Measurements from ENCODE around the gene CEP85L.

Gene CEP85L

GRCh38 chr6:118651282-118652050 lies at the start of gene CEP85L:
Gene CEP85L (minus strand): TSS chr6:118651591. CDS start chr6:118651269, 322 bp downstream.
- DNase-seq (peak; percentile 94), ATAC-seq (peak; percentile 95)

- DNase-seq (no peak), ATAC-seq (no peak)
Observed at GRCh38 chr6:118700531-118700930, 49.1 kb upstream of the CEP85L start.

GRCh38 chr6:118697554-118697953 lies 46.2 kb upstream of the CEP85L start:
- ATAC-seq (no peak), DNase-seq (no peak)

- no peak for DNase-seq
- no peak for ATAC-seq
Observed at GRCh38 chr6:118696271-118696670, 44.9 kb upstream of the CEP85L start.

DNA sequence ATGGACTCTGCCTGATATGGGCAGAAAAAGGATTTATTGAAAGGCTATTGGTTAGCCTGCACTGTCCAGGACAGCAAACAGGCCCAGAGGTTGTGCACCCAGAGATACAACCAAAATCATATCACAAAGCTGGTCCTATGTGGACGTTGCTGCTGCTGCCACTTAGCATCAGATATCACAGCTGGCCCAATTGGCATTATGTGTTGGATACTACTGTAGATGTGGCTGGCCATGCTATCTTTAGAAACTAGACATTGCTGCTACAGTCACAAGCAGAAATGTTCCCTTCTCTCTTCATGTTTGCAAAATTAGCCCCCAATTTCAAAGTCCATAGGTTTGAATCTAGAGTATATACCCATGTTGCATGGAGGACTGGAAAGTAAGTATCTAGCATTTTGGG lies 42.2 kb upstream of the CEP85L start:
- ATAC-seq (no peak), DNase-seq (no peak)

DNA sequence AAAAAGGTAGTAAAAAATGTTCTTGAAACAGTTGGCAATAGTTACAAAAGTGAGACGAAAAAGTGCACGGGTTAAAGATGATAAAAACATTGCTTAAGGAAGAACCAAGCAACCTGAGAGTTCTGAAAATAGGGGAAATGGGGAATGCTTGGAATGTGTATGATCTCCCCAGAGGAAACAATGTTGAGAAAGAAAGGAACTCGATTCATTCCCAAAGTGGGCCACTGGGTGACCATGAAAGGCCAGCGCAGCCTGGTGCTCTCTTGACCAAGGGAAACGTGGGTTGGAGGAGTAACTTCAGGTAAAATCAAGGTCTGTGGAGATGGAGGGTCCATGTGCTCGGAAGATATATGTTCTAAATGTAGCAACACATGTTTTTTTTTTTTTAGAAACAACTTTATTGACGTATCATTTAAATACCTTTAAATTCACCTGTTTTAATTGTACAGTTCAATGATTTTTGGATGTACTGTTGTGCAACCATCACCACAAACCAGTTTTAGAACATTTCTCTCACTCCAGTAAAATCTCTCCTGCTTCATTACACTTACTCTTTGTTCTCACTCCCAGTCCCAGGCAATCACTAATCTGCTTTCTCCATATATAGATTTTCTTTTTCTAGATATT lies 34.5 kb upstream of the CEP85L start:
- ATAC-seq = no peak

DNA sequence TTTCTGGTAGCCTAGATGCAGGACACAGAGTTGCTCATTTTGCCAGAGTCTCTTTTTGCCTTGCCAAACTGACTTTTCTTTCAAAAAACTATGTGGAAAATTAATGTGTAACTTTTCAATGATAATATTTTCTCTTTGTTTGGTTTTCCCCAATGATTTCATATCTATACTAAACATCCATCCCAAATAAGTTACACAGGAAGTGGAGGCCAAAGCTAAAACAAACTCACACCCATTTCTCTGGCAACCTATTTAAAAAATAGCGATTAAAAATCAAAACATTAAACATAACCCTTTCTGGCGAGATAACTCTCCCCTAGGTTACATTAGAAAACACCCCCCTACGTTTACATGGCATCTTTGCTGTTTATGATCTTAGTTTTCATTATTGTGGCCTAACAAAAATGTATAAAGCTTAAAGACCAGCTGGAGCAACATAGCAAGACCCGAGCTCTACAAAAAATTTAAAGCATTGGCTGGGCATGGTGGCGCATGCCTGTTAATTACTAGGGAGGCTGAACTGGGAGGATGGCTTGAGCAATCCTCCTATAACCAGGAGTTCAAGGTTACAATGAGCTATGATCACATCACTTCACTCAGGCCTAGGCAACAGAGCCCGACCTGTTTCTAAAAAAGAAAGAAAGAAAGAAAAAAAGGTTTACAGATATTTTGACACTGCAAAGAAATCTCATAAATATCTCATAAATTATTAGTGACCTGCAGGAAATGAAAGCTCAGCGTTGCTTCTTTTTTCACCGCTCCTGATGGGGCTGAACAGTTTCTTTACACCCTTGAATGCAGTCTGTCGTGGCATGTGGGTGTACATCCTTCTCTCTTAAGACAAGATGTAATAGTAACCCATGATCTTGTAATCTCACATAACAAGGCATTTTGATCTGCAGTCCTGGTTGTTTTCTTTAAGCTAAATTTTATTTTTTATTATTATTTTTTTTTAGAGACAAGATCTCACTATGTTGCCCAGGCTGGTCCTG lies 32.8 kb upstream of the CEP85L start:
- no peak for ATAC-seq

More for the DNA sequence above, 34.5 kb upstream of the CEP85L start:
- no peak for DNase-seq

GRCh38 chr6:118680452-118681095 lies 29.2 kb upstream of the CEP85L start:
- ATAC-seq = peak; percentile 85

More for the DNA sequence above, 32.8 kb upstream of the CEP85L start:
- DNase-seq = no peak

GRCh38 chr6:118679327-118679901 lies 28.0 kb upstream of the CEP85L start:
- peak; percentile 59 for ATAC-seq
- no peak for DNase-seq

More at GRCh38 chr6:118680452-118681095, 29.2 kb upstream of the CEP85L start:
- DNase-seq = peak; percentile 27

- ATAC-seq = no peak
- DNase-seq = no peak
Observed at GRCh38 chr6:118678866-118679265, 27.5 kb upstream of the CEP85L start.

DNA sequence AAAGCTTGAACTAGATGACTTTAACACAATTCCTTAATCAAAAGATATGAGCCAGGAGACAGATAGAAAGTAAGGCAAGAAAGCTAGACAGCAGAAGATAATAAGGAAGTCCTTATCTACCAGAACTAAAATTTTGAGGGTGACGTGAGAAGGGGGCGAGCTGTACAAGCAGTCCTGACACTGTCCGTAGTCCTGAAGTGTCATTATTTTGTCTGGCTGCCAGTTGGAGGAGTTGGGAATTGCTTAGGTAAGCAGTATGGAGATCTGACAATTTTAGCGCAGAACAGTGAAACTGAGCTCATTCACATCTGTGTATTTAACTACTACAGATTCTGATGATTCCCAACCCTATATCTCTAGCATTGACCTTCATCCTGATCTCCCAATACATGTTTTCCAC lies 25.8 kb upstream of the CEP85L start:
- DNase-seq (no peak), ATAC-seq (no peak)

DNA sequence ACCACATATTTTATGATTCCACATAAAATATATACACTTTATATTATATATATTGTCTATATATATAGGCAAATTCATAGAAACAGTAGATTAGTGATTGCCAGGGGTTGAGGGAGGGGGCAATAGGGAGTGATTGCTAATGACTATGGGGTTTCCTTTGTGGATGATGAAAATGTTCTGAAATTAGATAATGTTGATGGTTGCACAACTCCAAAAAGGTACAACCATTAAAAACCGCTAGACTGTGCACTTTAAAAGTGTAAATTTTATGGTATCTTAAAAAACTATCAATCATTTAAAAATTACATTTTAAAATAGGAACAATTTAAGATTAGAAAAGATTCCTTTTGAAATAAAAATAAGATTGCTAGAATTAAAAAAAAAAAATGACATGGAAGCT lies 23.8 kb upstream of the CEP85L start:
- DNase-seq (no peak), ATAC-seq (no peak)

- no peak for ATAC-seq
- no peak for DNase-seq
Observed at GRCh38 chr6:118674772-118675171, 23.4 kb upstream of the CEP85L start.

DNA sequence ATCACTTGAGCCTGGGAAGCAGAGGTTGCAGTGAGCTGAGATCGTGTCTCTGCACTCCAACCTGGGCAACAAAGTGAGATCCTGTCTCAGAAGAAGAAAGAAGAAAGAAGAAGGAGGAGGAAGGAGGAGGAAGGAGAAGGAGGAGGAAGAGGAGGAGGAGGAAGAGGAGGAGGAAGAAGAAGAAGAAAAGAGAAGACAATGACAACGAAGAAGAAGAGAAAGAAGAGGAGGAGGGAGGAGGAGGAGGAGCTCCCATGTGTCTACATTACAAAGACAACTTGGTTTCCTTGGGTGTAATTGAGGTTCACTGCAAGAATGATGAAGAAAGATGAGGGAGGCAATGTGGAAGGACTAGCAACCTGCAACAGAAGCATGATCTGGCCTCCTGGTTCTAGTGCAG lies 21.3 kb upstream of the CEP85L start:
- ATAC-seq = no peak
- DNase-seq = no peak

DNA sequence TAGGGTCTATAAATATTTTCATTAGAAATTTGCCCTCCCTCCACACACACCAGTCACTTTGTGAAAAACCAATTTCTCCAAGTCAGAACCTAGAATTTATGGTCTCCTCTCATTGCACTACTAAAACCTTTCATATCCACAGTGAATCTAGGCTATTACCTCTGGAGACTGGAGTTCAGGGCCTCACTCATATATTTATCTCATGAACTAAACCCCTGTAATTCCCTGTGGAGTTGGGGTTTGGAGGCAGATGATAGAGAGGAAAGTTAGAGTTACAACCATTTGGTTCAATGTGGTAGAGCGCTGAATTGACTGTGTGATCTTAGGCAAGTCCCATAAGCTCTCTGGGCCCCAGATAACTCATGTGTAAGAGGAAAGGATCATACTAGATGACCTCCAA lies 18.2 kb upstream of the CEP85L start:
- ATAC-seq = no peak
- no peak for DNase-seq

- DNase-seq (no peak), ATAC-seq (no peak)
Observed at GRCh38 chr6:118668761-118669385, 17.5 kb upstream of the CEP85L start.

DNA sequence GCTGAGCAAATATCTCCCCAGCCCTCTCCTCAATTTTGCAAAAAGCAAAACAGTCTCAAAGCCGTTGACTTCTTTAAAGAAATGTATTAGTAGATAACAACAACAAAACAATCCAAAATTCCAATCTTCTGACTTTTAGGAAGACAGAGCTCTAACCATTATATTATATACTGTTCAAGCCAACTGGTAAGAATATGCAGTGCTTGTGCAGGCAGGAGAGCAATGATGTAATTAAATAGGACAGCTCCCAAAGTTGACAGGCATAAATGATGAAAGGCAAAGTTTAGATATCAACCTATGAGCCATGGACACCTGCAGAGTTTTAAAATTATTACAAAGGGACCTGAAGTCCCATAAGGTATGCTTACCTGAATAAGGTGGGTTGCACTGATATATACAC lies 16.6 kb upstream of the CEP85L start:
- ATAC-seq (no peak), DNase-seq (no peak)

- DNase-seq (no peak), ATAC-seq (peak; percentile 44)
Observed at GRCh38 chr6:118665011-118665410, 13.6 kb upstream of the CEP85L start.

DNA sequence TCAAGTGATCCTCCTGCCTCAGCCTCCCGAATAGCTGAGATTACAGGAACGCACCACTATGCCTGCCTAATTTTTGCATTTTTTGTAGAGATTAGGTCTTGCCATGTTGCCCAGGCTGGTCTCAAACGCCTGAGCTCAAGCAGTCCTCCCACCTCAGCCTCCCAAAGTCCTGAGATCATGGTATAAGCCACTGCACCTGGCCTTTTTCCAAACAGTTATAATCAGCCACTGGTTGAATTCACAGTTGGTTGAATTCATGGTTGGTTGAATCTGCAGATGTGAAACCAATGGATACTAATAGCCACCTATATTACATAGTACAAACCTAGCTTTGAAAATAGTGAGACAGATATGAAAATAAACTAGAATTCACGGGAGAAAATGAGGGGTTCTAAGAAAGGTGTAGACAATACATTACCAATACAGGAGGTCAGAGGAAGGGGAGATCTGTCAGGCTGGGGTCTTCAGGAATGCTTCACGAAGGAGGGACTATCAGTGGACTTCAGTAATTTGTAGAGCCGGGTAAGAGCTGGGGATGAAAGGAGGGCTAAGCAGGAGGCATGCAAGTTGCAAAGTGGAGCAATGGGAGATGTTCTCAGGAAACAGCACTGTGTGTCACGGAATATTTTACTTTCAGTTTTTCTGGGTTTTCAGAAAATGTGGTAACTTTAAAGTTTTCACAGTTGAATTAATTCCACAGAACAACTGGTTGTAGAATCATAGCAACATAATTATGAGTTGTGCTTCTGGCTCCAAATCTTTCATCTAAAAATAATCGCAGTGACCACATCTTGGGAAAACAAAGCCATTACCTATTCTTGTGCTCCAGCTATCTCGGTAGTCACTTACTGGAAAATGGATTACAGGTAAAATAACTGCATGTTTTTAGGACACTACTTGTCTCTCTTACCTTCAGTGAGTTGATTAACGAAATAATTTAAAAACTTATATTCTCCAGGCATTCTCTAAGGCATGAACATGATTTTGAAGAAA lies 12.9 kb upstream of the CEP85L start:
- no peak for DNase-seq
- peak; percentile 57 for ATAC-seq

- ATAC-seq (no peak), DNase-seq (no peak)
Observed at GRCh38 chr6:118661831-118662230, 10.4 kb upstream of the CEP85L start.

All from stimulated activated naive CD8-positive, alpha-beta T cell treated with anti-CD3 and anti-CD28 coated beads, Interleukin-15, Interleukin-2, amounts not matched to agents 100 U/mL and 50 U/mL, for 24 hours (primary cell).